K562 (cell line): ENCODE data around the gene GH2. TPM values are rescaled to one million over a fixed set of nuclear protein-coding genes. Genes with fewer than 3 reads are reported as not detected.

ENCODE experiments used
- CBX2 ChIP-seq: fragments of 200-600 bp; sonication (generic); IDR thresholded peaks from one replicate; pipeline ENCODE4 v1.6.1; 2012; ENCODE audit warnings: mild to moderate bottlenecking, low read length, inconsistent platforms; ENCODE audit not compliant: insufficient read depth, poor library complexity, severe bottlenecking
- CHD2 ChIP-seq: IDR thresholded peaks from 2 replicates; pipeline ENCODE4 v1.6.1; 2011; ENCODE audit warnings: low read depth, low read length
- FUS ChIP-seq: fragments of 200-400 bp; formaldehyde crosslinking; optimal IDR thresholded peaks from 2 replicates; pipeline ENCODE3; 2017; ENCODE audit warnings: low read depth, low read length
- GTF2A2 ChIP-seq: IDR thresholded peaks from 2 replicates; pipeline ENCODE4 v1.6.1; 2016; ENCODE audit warnings: mild to moderate bottlenecking, missing genetic modification characterization, missing compliant biosample characterization
- SIX5 ChIP-seq, 2 experiments: IDR thresholded peaks; 2 replicates each; pipeline ENCODE4 v1.6.1; 2011; ENCODE audit warnings: low read length in 2 of 2, borderline replicate concordance in 1 of 2, low read depth in 1 of 2, mild to moderate bottlenecking in 1 of 2, moderate library complexity in 1 of 2; ENCODE audit not compliant: insufficient read depth in 1 of 2
- SREBF1 ChIP-seq: fragments of 150-350 bp; IDR thresholded peaks from 2 replicates; pipeline ENCODE4 v1.6.1; 2014; ENCODE audit warnings: antibody characterized with exemption, low read depth, low read length, borderline replicate concordance
- U2AF2 ChIP-seq: fragments of 200-400 bp; formaldehyde crosslinking; optimal IDR thresholded peaks from 2 replicates; pipeline ENCODE3; 2017; ENCODE audit warnings: low read depth, mild to moderate bottlenecking, low read length
- XRCC3 ChIP-seq: fragments of 450-650 bp; IDR thresholded peaks from 2 replicates; pipeline ENCODE4 v1.6.1; 2017; ENCODE audit warnings: mild to moderate bottlenecking, moderate library complexity
- ZNF143 ChIP-seq: sonication (generic); formaldehyde crosslinking; IDR thresholded peaks from 2 replicates; pipeline ENCODE4 v1.9.0; 2022; ENCODE audit warnings: mild to moderate bottlenecking, missing genetic modification reagents
- polyA plus RNA-seq, 8 experiments: library from polyadenylated mRNA; depleted of rRNA in 4 of 8; stranded (reverse) in 5 of 8; unstranded in 3 of 8; fragments of >200 nt; fragmentation: Nextera tagmentation in 2 of 8; fragmentation: Illumina TruSeq in 1 of 8; extraction: Ambion mirVana in 2 of 8; extraction: Trizol in 1 of 8; gene quantifications; 2 replicates each; pipeline versions ENCODE4 v1.2.1 to v1.2.3, GENCODE V29; 2011 to 2014; ENCODE audit warnings: inconsistent platforms in 1 of 8, missing spikeins in 1 of 8
- total RNA-seq, 7 experiments: library from RNA; depleted of rRNA in 6 of 7; stranded (reverse); fragments of >200 nt in 6 of 7; fragmentation: Illumina TruSeq in 2 of 7; extraction: Trizol in 2 of 7; gene quantifications; 2 replicates each; pipeline versions ENCODE4 v1.2.1 to v1.2.3, GENCODE V29; 2011 to 2021; ENCODE audit warnings: low replicate concordance in 1 of 7
- TF ChIP-seq, protein P1 (sequence below): sonication (generic); formaldehyde crosslinking; IDR thresholded peaks from 2 replicates; pipeline ENCODE4 v1.8.0; 2023; ENCODE audit warnings: mild to moderate bottlenecking, missing genetic modification reagents
- TF ChIP-seq, protein P2 (sequence below): fragments of 450-650 bp; IDR thresholded peaks from 2 replicates; pipeline ENCODE4 v1.6.1; 2016; ENCODE audit warnings: borderline replicate concordance
- TF ChIP-seq, protein P3 (sequence below): sonication (generic); formaldehyde crosslinking; IDR thresholded peaks from 2 replicates; pipeline ENCODE4 v1.8.0; 2022; ENCODE audit warnings: mild to moderate bottlenecking, missing genetic modification reagents
- TF ChIP-seq, protein P4 (sequence below), 2 experiments: fragments of 200-800 bp in 1 of 2; sonication (Bioruptor generic) in 1 of 2; sonication (generic) in 1 of 2; formaldehyde crosslinking in 1 of 2; IDR thresholded peaks in 1 of 2; conservative IDR thresholded peaks in 1 of 2; 2 replicates each; pipeline versions ENCODE4 v1.5.0 to v1.6.1; 2016 to 2020; ENCODE audit warnings: missing compliant biosample characterization in 1 of 2, missing genetic modification characterization in 1 of 2, missing genetic modification reagents in 1 of 2
- TF ChIP-seq, protein P5 (sequence below): sonication (generic); formaldehyde crosslinking; IDR thresholded peaks from 2 replicates; pipeline ENCODE4 v1.8.1; 2023; ENCODE audit warnings: mild to moderate bottlenecking, missing genetic modification reagents

GH2 gene
- total and polyA plus RNA-seq, 9 of the 15 experiments (the other 6 are each of a cell fraction or from before 2014, with no cell fraction given): not detected

DNA sequence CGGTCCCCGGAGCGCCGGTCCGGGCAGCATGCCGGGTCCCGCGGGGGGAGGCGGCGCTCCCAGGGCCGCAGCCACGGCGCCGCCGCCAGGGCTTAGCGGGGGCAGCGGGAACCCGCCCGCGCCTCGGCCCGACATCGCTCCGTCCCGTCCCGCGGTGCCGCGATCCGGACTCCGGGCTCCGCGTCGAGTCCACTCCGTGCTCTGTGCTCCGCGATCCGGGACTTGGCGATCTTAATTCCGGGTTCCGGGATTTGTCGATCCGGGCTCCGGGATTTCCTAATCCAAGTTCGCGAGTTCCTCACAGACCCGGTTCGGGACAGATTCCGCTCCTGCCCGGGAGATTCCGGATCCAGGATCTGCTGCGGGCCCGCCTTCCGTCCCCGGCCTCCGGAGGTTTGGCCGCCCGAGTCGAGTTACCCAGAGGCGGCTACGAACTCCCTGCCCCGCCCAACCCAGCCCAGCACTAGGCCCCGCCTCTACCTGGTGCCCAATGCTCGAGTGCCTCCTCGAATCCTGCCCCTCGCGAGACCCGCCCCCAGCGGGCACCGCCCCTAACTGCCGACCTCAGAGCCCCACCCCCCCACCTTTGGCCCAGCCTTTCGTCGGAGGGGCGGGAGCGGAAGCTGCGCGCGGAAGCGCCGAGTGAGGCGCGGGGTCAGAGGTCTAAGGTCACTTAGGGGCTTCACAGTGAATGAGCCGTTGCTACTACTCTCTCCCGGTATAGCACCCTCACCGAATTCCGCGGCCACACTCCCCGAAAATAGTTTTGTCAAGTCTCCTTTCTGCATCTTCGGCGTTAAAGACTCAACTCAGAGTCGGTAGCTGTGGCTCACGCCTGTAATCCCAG, 39.0 kb downstream of the GH2 start, which contains the start of gene SMARCD2 (continued):
- TF ChIP-seq, protein P1, sequence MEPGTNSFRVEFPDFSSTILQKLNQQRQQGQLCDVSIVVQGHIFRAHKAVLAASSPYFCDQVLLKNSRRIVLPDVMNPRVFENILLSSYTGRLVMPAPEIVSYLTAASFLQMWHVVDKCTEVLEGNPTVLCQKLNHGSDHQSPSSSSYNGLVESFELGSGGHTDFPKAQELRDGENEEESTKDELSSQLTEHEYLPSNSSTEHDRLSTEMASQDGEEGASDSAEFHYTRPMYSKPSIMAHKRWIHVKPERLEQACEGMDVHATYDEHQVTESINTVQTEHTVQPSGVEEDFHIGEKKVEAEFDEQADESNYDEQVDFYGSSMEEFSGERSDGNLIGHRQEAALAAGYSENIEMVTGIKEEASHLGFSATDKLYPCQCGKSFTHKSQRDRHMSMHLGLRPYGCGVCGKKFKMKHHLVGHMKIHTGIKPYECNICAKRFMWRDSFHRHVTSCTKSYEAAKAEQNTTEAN: no peak
- TF ChIP-seq FUS: peak; percentile 68
- no peak for TF ChIP-seq CBX2
- no peak for TF ChIP-seq U2AF2
- TF ChIP-seq, protein P2, sequence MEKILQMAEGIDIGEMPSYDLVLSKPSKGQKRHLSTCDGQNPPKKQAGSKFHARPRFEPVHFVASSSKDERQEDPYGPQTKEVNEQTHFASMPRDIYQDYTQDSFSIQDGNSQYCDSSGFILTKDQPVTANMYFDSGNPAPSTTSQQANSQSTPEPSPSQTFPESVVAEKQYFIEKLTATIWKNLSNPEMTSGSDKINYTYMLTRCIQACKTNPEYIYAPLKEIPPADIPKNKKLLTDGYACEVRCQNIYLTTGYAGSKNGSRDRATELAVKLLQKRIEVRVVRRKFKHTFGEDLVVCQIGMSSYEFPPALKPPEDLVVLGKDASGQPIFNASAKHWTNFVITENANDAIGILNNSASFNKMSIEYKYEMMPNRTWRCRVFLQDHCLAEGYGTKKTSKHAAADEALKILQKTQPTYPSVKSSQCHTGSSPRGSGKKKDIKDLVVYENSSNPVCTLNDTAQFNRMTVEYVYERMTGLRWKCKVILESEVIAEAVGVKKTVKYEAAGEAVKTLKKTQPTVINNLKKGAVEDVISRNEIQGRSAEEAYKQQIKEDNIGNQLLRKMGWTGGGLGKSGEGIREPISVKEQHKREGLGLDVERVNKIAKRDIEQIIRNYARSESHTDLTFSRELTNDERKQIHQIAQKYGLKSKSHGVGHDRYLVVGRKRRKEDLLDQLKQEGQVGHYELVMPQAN: no peak
- TF ChIP-seq, protein P3, sequence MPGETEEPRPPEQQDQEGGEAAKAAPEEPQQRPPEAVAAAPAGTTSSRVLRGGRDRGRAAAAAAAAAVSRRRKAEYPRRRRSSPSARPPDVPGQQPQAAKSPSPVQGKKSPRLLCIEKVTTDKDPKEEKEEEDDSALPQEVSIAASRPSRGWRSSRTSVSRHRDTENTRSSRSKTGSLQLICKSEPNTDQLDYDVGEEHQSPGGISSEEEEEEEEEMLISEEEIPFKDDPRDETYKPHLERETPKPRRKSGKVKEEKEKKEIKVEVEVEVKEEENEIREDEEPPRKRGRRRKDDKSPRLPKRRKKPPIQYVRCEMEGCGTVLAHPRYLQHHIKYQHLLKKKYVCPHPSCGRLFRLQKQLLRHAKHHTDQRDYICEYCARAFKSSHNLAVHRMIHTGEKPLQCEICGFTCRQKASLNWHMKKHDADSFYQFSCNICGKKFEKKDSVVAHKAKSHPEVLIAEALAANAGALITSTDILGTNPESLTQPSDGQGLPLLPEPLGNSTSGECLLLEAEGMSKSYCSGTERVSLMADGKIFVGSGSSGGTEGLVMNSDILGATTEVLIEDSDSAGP (CRISPR knock-in tag): no peak; the same call in 1 of the 2 replicates
- peak in 1 of 2 experiments; percentile 39; a peak in 1 of 4 replicates for TF ChIP-seq SIX5 (IDR thresholded peaks at IDR 0.05; ENCODE audit: borderline replicate concordance in 1 of 2, insufficient read depth in 1 of 2, low read depth in 1 of 2, low read length in 2 of 2)
- TF ChIP-seq CHD2: peak; percentile 96
- TF ChIP-seq, protein P4, sequence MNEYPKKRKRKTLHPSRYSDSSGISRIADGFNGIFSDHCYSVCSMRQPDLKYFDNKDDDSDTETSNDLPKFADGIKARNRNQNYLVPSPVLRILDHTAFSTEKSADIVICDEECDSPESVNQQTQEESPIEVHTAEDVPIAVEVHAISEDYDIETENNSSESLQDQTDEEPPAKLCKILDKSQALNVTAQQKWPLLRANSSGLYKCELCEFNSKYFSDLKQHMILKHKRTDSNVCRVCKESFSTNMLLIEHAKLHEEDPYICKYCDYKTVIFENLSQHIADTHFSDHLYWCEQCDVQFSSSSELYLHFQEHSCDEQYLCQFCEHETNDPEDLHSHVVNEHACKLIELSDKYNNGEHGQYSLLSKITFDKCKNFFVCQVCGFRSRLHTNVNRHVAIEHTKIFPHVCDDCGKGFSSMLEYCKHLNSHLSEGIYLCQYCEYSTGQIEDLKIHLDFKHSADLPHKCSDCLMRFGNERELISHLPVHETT (CRISPR knock-in tag; conservative IDR thresholded peaks at IDR 0.05 in 1 of 2, IDR thresholded peaks at IDR 0.05 in 1 of 2): peak in 1 of 2 experiments; percentile 97; a peak in 2 of 4 replicates
- no peak for TF ChIP-seq XRCC3
- 0 out of 2 replicates have a peak, but pooled peaks have one; percentile 37 for TF ChIP-seq ZNF143
- peak; percentile 88; the same call in 1 of the 2 replicates for TF ChIP-seq SREBF1
- TF ChIP-seq, protein P5, sequence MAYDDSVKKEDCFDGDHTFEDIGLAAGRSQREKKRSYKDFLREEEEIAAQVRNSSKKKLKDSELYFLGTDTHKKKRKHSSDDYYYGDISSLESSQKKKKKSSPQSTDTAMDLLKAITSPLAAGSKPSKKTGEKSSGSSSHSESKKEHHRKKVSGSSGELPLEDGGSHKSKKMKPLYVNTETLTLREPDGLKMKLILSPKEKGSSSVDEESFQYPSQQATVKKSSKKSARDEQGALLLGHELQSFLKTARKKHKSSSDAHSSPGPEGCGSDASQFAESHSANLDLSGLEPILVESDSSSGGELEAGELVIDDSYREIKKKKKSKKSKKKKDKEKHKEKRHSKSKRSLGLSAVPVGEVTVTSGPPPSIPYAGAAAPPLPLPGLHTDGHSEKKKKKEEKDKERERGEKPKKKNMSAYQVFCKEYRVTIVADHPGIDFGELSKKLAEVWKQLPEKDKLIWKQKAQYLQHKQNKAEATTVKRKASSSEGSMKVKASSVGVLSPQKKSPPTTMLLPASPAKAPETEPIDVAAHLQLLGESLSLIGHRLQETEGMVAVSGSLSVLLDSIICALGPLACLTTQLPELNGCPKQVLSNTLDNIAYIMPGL (CRISPR knock-in tag): peak; percentile 94
- TF ChIP-seq GTF2A2 (tag): no peak
